Right kidney (tissue), 1 donor: ENCODE results near the gene PDPK1.
"Not testable (repeated sequence)": the region's sequence is repeated elsewhere in the genome, so short reads cannot be mapped to it uniquely, and the experiment has no call there.

Experiments used
- DNase-seq: peaks from one replicate; pipeline ENCODE4 v3.0.0-alpha.2; 2016

The PDPK1 gene

DNA sequence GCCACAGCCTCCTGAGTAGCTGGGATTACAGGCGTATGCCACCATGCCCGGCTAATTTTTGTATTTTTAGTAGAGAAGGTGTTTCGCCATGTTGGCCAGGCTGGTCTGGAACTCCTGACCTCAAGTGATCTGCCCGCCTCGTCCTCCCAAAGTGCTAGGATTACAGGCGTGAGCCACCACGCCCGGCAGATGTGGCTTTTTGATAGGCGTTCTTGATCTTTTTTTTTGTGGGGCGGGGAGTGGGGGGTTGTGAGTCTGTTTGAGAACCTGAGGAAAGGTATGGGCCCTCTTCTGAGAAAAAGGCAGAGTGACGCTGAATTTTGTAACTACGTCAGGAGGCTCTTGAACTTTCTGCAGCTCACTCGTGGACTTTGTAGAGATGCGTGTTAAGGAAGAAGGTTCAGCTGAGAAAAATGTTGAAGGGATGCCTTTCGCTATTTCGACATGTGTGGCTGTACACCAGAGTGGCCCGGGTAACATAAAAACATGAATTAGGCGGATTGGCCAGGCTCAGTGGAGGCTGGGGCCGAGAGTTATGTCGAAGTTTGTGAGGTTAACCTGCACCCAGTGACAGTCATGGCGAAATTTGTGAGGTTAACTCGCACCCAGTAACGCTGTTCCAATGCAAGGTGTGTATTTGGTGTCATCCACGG lies 1.5 kb downstream of the PDPK1 start:
- not testable (repeated sequence) for DNase-seq

DNA sequence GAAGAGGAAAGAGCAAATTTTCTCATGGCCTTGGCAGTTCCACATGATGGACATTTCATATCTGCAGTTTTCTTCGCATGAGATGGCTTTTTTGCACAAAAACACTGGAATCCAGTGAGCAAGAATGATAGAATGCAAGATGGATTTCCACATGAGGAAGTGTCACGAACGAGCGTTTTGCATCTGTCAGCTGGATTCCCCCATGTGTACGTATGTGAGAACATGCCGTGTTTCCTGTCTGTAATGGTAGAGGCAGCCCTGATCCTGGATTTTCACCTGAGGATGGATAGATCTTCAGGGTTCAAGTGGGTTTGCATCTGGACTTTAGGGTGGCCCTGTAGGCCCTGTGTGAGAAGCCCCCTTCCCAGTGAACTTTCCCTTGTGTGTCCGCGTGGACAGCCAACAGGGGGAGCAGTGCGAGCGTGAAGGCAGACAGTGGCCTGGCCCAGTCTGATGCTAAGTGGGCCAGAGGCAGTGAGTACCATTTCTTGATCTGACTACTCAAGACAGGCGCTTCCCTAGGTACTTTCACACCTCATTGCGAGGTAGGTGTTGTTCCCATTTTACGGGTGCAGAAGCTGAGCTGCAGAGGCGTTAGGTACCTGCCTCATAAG lies 2.1 kb downstream of the PDPK1 start:
- not testable (repeated sequence) for DNase-seq

DNA sequence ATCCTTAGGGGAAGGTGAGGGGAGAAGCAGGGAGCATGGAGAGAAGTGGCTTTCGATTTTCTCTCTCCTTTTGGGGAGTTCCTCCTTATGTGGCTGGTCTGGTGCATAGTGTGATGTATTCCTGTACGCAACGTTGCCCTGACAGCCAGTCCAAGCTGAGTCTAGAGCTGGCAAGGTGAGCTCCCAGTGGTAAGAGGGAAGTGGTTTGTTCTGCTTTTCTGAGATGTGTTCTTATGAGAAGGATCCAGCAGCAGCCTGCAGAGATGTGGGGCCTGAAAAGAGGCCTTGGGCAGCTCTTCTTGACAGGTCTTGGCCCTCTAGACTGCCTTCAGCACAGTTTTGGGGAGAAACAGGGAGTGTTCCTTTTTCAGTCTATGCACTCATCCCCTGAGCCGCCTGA lies 3.1 kb downstream of the PDPK1 start:
- DNase-seq: not testable (repeated sequence)

DNA sequence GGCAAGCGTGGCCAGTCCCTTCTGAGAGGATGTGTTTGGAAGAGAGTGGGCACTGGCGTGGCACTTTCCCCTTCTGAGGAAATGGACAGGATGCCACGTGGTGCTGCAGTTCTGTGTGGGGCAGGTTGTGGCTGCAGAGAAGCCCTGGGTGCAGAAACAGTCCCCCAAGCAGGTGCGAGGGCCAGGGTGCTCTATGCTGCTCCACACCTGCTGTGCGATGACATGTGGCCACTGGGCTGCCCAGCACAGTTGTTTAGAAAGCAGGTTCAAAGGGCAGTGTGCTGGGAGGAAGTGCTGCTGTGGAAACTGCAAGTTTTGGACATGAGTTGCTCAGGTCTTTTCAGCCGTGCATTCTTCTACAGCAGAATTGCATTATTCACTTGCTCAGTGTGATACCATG lies 3.6 kb downstream of the PDPK1 start:
- DNase-seq: not testable (repeated sequence)

DNA sequence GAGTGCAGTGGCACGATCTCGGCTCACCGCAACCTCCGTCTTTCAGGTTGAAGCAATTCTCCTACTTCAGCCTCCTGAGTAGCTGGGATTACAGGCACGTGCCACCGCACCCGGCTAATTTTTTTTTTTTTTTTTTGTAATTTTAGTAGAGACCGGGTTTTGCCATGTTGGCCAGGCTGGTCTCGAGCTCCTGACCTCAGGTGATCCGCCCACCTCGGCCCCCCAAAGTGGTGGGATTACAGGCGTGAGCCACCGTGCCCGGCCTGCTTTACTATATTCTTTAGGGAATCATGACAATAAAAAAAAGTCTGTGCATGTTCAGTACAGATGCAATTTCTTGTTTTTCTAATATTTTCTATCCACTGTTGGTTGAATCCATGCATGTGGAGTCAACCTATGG lies 6.0 kb downstream of the PDPK1 start:
- DNase-seq: not testable (repeated sequence)

DNA sequence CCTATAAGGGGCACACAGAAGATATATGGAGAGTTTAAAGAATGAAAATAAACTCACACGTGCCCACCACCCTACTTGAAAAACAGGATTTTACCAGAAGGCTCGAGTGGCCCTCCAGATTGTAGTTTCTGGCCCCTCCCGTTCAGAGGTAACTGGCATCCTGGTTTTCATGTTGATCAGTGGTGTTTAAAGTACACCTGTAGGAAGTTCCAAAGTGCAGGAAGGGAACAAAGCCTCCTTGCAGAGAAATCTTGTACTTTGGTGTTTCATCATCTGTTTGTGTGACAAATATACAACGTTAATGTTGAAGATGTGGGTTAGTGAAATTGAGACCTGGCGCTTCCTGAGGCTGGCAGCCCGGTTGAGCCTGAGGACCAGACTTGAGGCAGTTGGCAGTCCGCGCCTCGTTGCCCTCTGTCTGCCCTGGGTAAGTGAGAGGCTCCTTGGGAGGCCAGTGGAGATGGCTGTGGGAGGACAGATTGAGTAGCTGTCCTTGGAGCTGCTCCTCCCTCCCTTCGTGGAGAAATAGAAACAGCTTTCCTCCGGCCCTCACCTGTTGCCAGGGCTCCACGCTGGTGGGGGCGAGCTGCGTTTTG lies 12.6 kb downstream of the PDPK1 start:
- not testable (repeated sequence) for DNase-seq

DNA sequence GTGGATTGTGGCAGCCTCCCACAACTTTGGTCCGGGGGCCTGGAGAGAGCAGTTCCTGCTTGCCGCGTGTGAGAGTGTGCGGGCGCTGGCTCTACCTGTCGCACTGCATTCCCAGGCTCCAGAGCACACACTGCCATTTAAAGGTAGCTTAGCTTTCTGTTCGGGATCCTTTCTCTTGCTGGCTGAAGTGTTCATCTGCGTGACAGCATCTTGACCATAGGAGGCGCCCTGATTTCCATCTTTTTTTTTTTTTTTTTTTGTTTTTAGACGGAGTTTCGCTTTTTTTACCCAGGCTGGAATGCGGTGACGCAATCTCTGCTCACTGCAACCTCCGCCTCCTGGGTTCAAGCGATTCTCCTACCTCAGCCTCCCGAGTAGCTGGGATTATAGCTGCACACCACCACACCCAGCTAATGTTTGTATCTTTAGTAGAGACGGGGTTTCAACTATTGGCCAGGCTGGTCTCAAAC lies 13.6 kb downstream of the PDPK1 start:
- DNase-seq: not testable (repeated sequence)

DNA sequence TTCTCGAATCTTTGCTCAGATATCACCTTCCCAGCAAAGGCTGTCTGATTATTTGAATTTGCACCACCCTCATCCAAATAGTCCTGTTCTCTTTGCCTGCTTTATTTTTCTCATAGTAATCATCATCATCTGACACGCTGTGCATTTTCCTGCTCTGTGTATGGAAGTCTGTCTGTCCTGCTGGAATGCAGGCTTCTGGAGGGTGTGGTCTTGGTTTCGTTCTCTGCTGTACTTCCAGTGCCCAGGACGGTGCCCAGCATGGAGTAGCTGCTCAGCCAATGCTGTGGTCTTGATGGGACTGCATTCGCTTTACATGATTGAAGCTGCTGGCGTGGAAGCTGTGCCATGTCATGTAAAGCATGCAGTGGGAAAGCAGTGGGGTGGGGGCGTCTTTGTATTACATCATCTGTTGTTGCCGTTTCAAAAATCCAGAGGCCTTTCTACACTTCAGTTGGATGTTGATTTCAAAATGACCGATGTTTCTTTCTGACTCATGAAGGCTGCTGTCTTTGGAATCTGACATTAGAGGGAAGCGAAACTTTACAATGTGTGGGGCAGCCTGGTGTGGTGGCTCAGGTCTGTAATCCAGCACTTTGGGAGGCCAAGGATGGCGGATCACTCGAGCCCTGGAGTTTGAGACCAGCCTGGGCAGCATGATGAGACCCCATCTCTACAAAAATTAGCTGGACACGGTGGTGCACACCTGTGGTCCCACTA lies 17.0 kb downstream of the PDPK1 start:
- DNase-seq: not testable (repeated sequence)

DNA sequence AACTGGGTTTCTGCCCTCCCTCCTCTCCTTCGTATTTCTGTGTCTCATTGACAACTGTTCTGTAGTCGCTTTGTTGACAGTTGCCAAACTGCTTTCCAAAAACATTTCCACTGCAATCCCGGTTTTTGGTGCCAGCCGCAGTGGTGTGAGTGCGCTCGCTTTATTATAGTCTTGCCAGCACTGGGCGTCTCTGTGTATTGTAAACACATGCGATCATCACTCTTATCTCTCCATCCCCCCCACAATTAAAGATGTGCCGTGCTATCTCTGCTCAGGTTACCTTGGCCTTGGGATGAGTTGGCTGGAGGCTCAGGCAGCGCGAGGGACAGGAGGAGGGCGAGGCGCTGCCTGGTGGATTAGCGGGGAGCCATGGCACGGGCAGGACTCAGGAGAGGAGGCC lies 19.3 kb downstream of the PDPK1 start:
- not testable (repeated sequence) for DNase-seq

DNA sequence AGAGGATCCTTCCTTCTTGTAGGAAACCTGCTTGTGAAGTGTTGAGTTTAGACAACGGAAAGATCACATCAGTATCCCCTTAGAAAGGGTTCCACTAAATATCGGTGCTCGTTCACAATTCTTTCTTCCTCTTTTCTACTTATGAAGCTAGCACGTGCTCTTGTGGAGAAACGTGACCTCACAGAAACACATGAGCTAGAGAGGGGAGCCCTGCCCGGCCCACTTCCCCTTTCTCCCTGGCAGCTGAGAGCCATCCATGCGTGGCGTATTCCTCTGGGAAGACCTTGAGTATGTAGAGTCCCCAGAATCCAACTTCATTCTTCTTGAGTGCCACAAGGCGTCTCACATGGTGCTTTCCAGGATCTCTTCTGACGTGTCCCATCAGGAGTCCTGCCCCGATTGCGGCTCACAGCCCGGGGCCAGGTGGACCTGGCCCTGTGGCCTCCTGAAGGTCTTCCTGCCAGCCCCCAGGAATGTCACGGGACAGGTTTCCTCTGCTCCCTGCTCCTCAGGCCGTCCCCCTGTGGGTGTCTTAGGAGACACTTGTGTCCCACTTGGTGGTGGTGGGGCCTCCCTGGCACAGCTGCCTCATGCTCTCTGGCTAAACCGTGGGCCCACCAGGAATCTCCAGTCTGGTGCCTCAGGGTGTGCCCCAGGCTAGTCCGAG lies 22.4 kb downstream of the PDPK1 start:
- not testable (repeated sequence) for DNase-seq

DNA sequence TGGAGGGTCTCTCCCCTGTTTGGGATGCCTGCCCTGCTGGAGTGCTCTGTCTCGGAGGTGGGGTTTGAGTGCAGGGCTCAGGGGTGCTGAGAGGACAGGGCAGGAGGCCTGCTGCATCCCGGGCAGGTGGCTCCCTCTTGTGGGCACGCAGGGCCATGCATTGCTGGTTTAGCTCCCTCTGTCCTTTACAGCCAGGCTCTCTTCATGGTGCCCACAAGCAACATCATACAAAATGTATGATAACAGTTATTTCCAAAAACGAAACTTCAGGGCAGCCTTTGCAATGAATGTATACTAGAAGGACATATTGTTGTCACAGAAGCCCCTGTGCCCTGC lies 22.9 kb downstream of the PDPK1 start:
- DNase-seq: not testable (repeated sequence)

DNA sequence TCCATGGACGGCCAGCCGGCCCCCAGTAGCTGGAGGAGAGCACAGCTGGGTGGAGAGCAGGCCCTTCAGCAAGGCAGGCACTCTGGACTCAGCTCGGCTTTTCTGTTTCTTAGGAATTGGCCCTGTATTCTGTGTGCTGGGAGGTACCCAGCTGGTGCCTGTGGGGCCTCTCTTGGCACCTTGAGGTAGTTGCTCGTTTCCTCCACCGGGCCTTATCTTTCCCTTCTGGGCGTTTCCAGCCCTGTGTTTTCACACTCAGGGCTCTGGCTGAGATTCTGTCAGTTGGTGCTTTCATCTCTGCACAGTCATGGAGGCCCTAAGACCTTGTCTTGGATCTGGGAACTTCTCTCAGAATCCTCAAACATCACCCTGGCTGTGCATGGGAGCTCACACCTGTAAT lies 29.7 kb downstream of the PDPK1 start:
- not testable (repeated sequence) for DNase-seq

DNA sequence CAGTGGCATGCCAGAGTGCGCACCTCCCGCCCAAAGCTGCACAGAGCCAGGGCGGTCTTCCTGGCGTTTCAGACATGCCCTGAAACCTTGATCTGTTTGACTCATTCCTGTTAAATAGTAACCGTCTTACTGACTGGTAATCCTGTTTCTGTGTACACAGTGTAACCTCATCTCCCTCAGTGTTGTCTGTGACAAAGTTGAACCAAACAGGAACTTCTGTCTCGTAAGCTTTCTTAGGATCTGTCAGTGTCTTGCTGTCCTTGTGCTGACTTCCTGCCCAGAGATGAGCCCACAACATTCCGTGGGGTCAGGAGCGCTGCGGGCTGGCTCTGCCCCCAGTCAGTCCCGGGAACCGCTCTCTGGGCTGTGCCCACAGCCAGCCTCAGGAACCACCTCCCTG lies 30.8 kb downstream of the PDPK1 start:
- not testable (repeated sequence) for DNase-seq

DNA sequence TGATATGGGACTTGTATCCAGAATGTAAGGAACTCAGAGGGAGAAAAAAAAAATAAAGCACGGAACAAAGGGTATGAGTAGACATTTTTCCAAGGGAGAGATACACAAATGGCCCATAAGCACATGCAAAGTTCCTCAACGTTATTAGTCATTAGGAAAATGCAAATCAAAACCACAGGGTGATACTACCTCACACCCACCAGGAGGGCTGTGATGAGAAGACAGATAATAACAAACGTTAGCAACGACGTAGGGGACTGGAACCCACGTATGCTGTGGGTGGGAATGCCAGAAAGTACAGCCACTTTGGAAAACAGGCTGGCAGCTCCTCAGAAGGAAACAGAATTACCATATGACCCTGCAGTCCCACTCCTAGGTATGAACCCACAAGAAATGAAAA lies 34.9 kb downstream of the PDPK1 start:
- not testable (repeated sequence) for DNase-seq

DNA sequence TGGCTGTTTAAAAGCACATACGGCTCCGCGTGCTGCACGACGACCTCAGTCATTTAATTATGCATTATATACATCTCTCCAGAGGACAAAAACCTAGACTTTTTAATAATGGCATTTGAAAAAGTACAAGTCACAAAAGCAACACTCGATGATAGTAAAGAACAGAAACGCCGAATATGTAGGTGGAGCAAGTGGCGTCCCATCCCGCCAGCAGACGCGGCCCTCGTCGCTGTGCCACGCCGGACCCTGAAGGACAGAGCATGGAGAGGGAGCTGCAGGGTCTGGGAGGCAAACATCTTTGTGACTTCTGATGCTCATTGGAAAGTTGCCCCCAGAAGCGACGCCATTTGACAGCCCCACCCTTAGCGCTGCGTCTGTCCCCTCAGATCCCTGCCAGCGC lies 38.0 kb downstream of the PDPK1 start:
- not testable (repeated sequence) for DNase-seq

DNA sequence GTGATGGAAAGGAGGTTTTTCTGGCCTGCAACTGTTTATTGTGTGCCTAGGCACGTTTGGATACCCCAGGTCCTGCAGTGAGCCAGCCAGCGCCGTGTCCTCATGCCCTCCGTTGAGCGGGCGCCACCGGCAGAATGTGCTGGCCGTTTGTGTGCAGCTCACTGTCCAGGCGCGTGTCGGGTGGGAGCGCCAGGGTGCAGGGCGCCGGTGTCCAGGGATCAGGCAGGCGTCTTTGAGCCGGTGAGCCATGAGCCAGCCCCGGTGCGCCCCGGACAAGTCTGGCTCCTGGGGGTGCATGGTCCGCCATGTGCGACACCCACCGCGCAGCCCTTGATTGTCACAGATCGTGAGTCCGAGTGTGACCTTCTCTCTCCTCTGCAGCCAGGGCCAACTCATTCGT lies 39.2 kb downstream of the PDPK1 start:
- DNase-seq: not testable (repeated sequence)

DNA sequence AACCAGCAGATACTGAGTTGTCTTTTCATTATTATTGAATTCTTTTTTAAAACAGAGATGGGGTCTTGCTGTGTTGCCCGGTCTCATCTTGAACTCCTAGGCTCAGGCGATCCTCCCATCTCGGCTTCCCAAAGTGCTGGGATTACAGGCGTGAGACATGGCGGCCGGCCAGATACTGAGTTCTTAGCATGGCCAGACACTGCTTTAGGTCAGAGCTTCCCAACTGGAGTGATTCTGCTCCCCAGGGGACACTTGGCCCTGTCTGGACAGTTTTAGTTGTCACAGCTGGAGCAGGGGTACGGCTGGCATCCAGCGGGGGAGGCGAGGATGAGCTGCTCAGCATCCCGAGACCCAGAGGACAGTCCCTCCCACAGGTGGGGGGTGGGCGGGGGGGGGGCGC lies 41.1 kb downstream of the PDPK1 start:
- DNase-seq: not testable (repeated sequence)

DNA sequence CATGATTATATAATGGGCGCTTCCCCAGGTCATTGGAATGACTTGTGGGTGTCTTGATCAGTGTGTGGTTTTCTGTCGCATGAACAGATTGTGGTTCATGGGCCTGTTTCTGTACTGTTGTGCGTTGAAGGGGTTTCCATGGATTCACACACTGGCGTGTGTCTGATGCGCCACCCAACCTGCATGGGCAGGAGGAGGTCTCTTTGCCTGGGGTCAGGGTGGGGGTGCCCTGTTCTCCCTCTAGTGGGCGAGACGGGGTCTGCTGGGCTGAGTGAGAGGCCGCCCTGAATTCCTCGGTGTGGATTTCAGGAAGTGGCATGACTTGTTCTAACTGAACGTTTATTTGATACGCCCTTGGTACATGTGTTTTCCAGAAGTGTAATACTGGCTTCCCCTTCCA lies 42.3 kb downstream of the PDPK1 start:
- DNase-seq: not testable (repeated sequence)

DNA sequence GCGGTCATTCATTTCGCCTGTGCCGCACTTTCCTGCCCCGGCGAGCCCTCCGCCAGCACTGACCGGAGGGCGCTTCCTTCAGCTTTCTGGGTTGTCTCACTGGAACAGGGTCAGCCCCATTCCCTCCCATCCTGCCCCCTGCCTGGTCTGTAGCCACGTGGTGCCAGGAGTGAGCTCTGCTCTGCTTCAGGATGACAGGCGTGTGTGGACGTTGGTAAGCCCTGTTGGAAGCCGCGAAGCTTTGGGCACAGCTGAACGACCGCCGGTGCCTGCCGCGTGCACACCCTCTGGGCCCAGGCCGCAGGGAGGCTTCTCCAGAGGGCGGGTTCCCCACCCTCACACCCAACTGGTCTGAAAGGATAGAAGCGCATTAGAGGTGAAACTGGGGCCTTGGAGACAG lies 43.0 kb downstream of the PDPK1 start:
- DNase-seq: not testable (repeated sequence)

DNA sequence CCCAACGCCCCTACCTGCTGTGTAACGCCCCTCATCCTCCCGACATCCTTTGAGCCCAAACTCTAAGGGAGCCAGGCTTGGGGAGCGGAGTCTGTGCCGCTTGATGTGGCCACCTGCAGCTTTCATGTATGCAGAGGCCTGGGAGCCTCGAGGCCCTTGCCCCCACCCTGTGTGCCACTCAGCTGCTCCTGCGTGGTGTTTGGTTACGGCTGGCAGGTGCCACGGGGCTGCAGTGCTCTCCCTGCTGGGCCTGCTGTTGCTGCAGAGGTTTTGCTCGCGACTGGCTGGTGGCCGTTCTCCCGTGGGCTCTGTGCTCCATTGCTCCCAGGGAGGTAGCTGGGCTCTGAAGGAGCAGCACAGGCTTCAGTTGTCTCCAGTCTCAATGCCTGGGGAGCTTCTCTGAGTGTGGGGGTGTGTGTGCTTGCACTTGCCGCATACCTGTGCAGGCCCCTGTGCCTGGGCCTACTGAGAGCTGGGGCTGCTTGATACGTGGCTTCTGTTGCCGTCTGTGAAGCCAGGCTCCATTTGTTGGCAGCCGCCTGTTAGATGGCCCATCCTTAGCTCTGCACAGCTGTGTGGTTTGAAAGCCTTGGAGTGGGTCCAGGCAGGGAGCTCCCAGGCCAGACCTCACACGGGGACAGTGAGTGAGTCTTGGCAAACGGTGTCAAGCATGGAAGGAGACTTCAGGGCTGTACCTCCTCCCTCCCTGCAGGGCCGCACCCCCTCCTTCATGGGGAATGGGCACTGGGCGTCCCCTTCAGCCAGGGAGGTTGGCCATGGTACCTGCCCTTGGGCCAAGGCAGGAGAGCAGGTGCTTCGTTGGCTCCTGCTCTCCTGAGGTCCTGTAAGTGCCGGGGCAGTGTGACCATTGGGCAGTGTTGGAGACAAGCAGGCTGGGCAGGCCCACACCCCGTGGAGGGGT lies 47.2 kb downstream of the PDPK1 start:
- no peak for DNase-seq

DNA sequence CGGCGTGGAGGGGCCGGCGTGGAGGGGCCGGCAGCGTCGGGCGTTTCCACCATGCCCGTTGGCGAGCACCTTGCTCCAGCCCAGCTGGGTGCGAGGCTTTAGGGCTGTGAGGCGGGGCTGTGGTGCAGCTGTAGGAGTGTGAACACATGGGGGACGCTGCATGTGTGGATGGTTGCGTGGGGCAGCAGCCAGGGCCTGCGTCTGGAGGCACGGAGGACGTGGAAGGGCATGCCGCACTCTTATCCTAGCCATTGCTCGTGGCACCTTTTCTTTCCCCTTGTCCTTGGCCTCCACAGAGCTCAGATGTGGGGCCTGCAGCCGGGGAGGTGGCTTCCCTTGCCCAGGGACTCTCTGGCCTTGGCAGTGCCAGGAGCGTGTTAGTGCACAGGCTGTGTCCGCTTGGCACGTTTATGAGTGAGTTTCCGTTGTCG lies 47.8 kb downstream of the PDPK1 start:
- DNase-seq: no peak
